HepG2 (cell line): Measurements from ENCODE around the gene HLA-C. TPM values are rescaled to one million over a fixed set of nuclear protein-coding genes. Genes with fewer than 3 reads are reported as not detected.

Experiments
- ATAC-seq: fragments of 200-7000 bp; cut with Tn5 transposase; 3 replicates; pipeline ENCODE4 v1.9.1; 2020; ENCODE audit warnings: mild to moderate bottlenecking, moderate library complexity
- BruUV-seq: library from RNA; stranded (reverse); fragments of 400-500 nt; replicated peaks from 2 replicates; lab custom pipeline; 2021; lab: Mats Ljungman, UMichigan
- CTCF ChIA-PET: fragments of 300-600 bp; formaldehyde crosslinking; extraction: SDS; loops from one replicate; lab custom pipeline; 2021; ENCODE audit warnings: low total read pairs, inconsistent platforms, low intra/inter-chr PET ratio; lab: Yijun Ruan, JAX
- POLR2A ChIA-PET: fragments of 350-600 bp; sonication (Branson Sonifier 250); formaldehyde crosslinking; loops from one replicate; lab custom pipeline; 2020; ENCODE audit warnings: antibody characterized with exemption, inconsistent platforms; lab: Yijun Ruan, JAX
- DNase-seq: peaks from one replicate; pipeline ENCODE4 v3.0.0-alpha.2; 2015; ENCODE audit warnings: low spot score
- FAIRE-seq: peaks from 3 replicates; lab custom pipeline; 2011; peaks lifted over from hg19 to GRCh38; lab: Jason Lieb, UNC
- H2AFZ ChIP-seq: one replicate; pipeline ENCODE4 v1.6.1; 2011; ENCODE audit warnings: low read length, inconsistent platforms
- H3K27ac ChIP-seq: fragments of 300-600 bp; 3 replicates; pipeline ENCODE4 v1.8.0; 2011; ENCODE audit warnings: mixed run types, mild to moderate bottlenecking, mixed read lengths, low read length, inconsistent platforms; ENCODE audit not compliant: insufficient read depth; ENCODE audit errors: extremely low read length
- H3K27me3 ChIP-seq, 2 experiments: fragments of 200-600 bp in 1 of 2; 2 replicates in 1 of 2; 3 replicates in 1 of 2; pipeline versions ENCODE4 v1.6.0 to v1.8.0; 2011; ENCODE audit warnings: low read length in 2 of 2, mild to moderate bottlenecking in 2 of 2, moderate library complexity in 2 of 2, inconsistent platforms in 1 of 2; ENCODE audit not compliant: insufficient read depth in 2 of 2, control insufficient read depth in 1 of 2
- H3K36me3 ChIP-seq, 2 experiments: fragments of 200-600 bp in 1 of 2; replicated peaks in 1 of 2; 2 replicates in 1 of 2; 3 replicates in 1 of 2; pipeline versions ENCODE4 v1.5.1 to v1.8.0; 2011; ENCODE audit warnings: low read length in 2 of 2, inconsistent platforms in 1 of 2; ENCODE audit not compliant: insufficient read depth in 2 of 2, control insufficient read depth in 1 of 2
- H3K4me1 ChIP-seq: 2 replicates; pipeline ENCODE4 v1.5.1; 2012; ENCODE audit warnings: low read length, inconsistent platforms; ENCODE audit not compliant: insufficient read depth
- H3K4me2 ChIP-seq: 2 replicates; pipeline ENCODE4 v1.6.0; 2011; ENCODE audit warnings: low read depth, low read length, inconsistent platforms
- H3K4me3 ChIP-seq, 3 experiments: fragments of 200-600 bp in 1 of 3; sonication (generic), shearing (Covaris generic) in 1 of 3; replicated peaks in 1 of 3; 2 replicates each; pipeline ENCODE4 v1.5.1; 2011 to 2016; ENCODE audit warnings: low read length in 3 of 3, inconsistent platforms in 2 of 3, low read depth in 2 of 3, mild to moderate bottlenecking in 2 of 3, control low read depth in 1 of 3, mixed read lengths in 1 of 3; ENCODE audit not compliant: insufficient read depth in 1 of 3
- H3K79me2 ChIP-seq: one replicate; pipeline ENCODE4 v1.6.1; 2011; ENCODE audit warnings: low read length, inconsistent platforms; ENCODE audit not compliant: insufficient read depth
- H3K9ac ChIP-seq: 2 replicates; pipeline ENCODE4 v1.6.0; 2011; ENCODE audit warnings: mild to moderate bottlenecking, low read depth, low read length, inconsistent platforms; ENCODE audit not compliant: insufficient read depth
- H3K9me3 ChIP-seq: 2 replicates; pipeline ENCODE4 v1.5.1; 2012; ENCODE audit warnings: mild to moderate bottlenecking, low read length
- H4K20me1 ChIP-seq: 2 replicates; pipeline ENCODE4 v1.6.0; 2011; ENCODE audit warnings: inconsistent platforms, mild to moderate bottlenecking, low read length, moderate library complexity; ENCODE audit not compliant: insufficient read depth
- ATF4 ChIP-seq, 2 experiments: fragments of 450-650 bp in 1 of 2; sonication (generic) in 1 of 2; formaldehyde crosslinking; IDR thresholded peaks; 2 replicates each; pipeline versions ENCODE4 v1.5.0 to v1.8.0; 2020 to 2022; ENCODE audit warnings: mild to moderate bottlenecking in 1 of 2, missing genetic modification reagents in 1 of 2
- DMTF1 ChIP-seq: sonication (generic); formaldehyde crosslinking; IDR thresholded peaks from 2 replicates; pipeline ENCODE4 v1.4.0; 2020; ENCODE audit warnings: mild to moderate bottlenecking, missing genetic modification reagents
- SNRNP70 ChIP-seq: fragments of 200-400 bp; formaldehyde crosslinking; IDR thresholded peaks from 2 replicates; pipeline ENCODE4 v1.6.1; 2017; ENCODE audit warnings: mild to moderate bottlenecking, low read depth, low read length, moderate library complexity
- SP1 ChIP-seq, 2 experiments: fragments of 450-650 bp in 1 of 2; sonication (generic) in 1 of 2; formaldehyde crosslinking in 1 of 2; IDR thresholded peaks; 2 replicates each; pipeline versions ENCODE4 v1.4.0 to v1.6.1; 2016 to 2020; ENCODE audit warnings: missing genetic modification reagents in 1 of 2
- ZBTB37 ChIP-seq: sonication (generic); formaldehyde crosslinking; IDR thresholded peaks from 2 replicates; pipeline ENCODE4 v1.4.0; 2020; ENCODE audit warnings: mild to moderate bottlenecking, missing genetic modification reagents
- ZNF333 ChIP-seq: sonication (generic); formaldehyde crosslinking; IDR thresholded peaks from 2 replicates; pipeline ENCODE4 v1.4.0; 2020; ENCODE audit warnings: mild to moderate bottlenecking, missing genetic modification reagents, borderline replicate concordance
- WGBS: methylation state at CpG from one replicate; pipeline ENCODE4 v1.1.6; 2017; ENCODE audit warnings: low lambda C conversion rate; 5-methylcytosine and 5-hydroxymethylcytosine counted together
- in situ Hi-C: cut with HindIII; loops from 2 replicates; pipeline ENCODE4 v1.10.0; 2017; ENCODE audit warnings: low pct_unique_long_range_greater_than_20kb; ENCODE audit not compliant: extremely low pct_ligation_motif_present
- intact Hi-C: fragments of 100-400 bp; cut with micrococcal nuclease; formaldehyde crosslinking; loops from one replicate; pipeline ENCODE4 v1.10.0; 2022; ENCODE audit not compliant: unreplicated experiment
- polyA plus RNA-seq, 8 experiments: library from polyadenylated mRNA; depleted of rRNA in 3 of 8; stranded (reverse) in 7 of 8; unstranded in 1 of 8; fragments of >200 nt; fragmentation: Illumina TruSeq in 4 of 8; extraction: Trizol in 4 of 8; gene quantifications; 2 replicates each; pipeline versions ENCODE4 v1.2.1 to v1.2.3, GENCODE V29; 2011 to 2016; ENCODE audit warnings: low read depth in 4 of 8, missing spikeins in 1 of 8, mixed read lengths in 1 of 8; ENCODE audit not compliant: insufficient read depth in 1 of 8
- total RNA-seq, 5 experiments: library from RNA; depleted of rRNA; stranded (reverse); fragments of >200 nt; fragmentation: Illumina TruSeq; extraction: Trizol; gene quantifications; 2 replicates each; pipeline ENCODE4 v1.2.3, GENCODE V29; 2016; ENCODE audit warnings: low read depth in 1 of 5

The HLA-C gene
- total and polyA plus RNA-seq, 2 of the 13 experiments (the other 11 are each of a cell fraction or from before 2014, with no cell fraction given), result 77.1 to 155 TPM

- in situ Hi-C loops, result no loop called here
- H3K9ac ChIP-seq, result no peak overlapping the region
- no peaks in the 10 kb centered on the region for H3K36me3 ChIP-seq
- H4K20me1 ChIP-seq, result no peaks in the 10 kb centered on the region
- intact Hi-C loops, result no loop called here
- TF ChIP-seq ZBTB37 (no peak), SP1 (IDR thresholded peaks at IDR 0.05) (no peak), SP1 (CRISPR knock-in tag; IDR thresholded peaks at IDR 0.05) (no peak), ATF4 (CRISPR knock-in tag; IDR thresholded peaks at IDR 0.05) (no peak), DMTF1 (CRISPR knock-in tag) (no peak), SNRNP70 (no peak), ZNF333 (CRISPR knock-in tag) (no peak)
- TF ChIP-seq, all 625 proteins: peak for 0
- no peaks in the 10 kb centered on the region for H3K9me3 ChIP-seq
- POLR2A ChIA-PET, result no interaction called here
- BruUV-seq, result no TSS peak
- ATAC-seq (no peak), DNase-seq (no peak), FAIRE-seq (no peak)
- no peak overlapping the region for H3K4me3 ChIP-seq
- H3K4me2 ChIP-seq, result no peak overlapping the region
- no peaks in the 10 kb centered on the region for H3K4me1 ChIP-seq
- no peaks in the 10 kb centered on the region for H3K79me2 ChIP-seq
- no peak overlapping the region for H3K27ac ChIP-seq
- 27% methylated on average over 6 of the region's 7 CpGs for WGBS
- peaks cover 1 to 25% of the 10 kb centered on the region in 2 experiments; a peak in 3 of 5 replicates for H3K27me3 ChIP-seq
- CTCF ChIA-PET, result no interaction called here
- no peak overlapping the region for H2AFZ ChIP-seq
These were observed 44.7 kb downstream of the HLA-C start for GRCh38 chr6:31227143-31227542.
